OCI-LY7 (cell line): ENCODE data around the gene CDK10. TPM values are rescaled to one million over a fixed set of nuclear protein-coding genes. Genes with fewer than 3 reads are reported as not detected.

ENCODE experiments used
- BruUV-seq: library from RNA; stranded (reverse); fragments of 400-500 nt; replicated peaks from 2 replicates; lab custom pipeline; 2021; lab: Mats Ljungman, UMichigan
- CTCF ChIA-PET: fragments of 300-600 bp; sonication (Branson Sonifier 250); formaldehyde crosslinking; loops from one replicate; lab custom pipeline; 2022; ENCODE audit warnings: antibody characterized with exemption; ENCODE audit not compliant: unreplicated experiment; lab: Charles Lee
- POLR2A ChIA-PET: fragments of 300-600 bp; sonication (Branson Sonifier 250); formaldehyde crosslinking; loops from one replicate; lab custom pipeline; 2022; ENCODE audit warnings: antibody characterized with exemption; lab: Charles Lee
- DNase-seq: peaks from one replicate; pipeline ENCODE4 v3.0.0-alpha.2; 2015; ENCODE audit warnings: low spot score
- H2AFZ ChIP-seq: fragments of 200-600 bp; sonication (generic), shearing (Covaris generic); 2 replicates; pipeline ENCODE4 v1.6.1; 2014; ENCODE audit warnings: mild to moderate bottlenecking, antibody characterized with exemption, low read length, moderate library complexity
- H3K27ac ChIP-seq: fragments of 200-600 bp; sonication (generic); 2 replicates; pipeline ENCODE4 v1.5.1; 2014; ENCODE audit warnings: mixed run types, low read depth, mild to moderate bottlenecking, moderate library complexity, low read length, inconsistent platforms; ENCODE audit not compliant: poor library complexity, severe bottlenecking
- H3K36me3 ChIP-seq: fragments of 200-600 bp; sonication (generic); 2 replicates; pipeline ENCODE4 v1.6.1; 2014; ENCODE audit warnings: mild to moderate bottlenecking, antibody characterized with exemption, low read length, moderate library complexity, mixed read lengths; ENCODE audit not compliant: insufficient read depth
- H3K4me1 ChIP-seq: fragments of 200-600 bp; sonication (generic); 2 replicates; pipeline ENCODE4 v1.5.1; 2014; ENCODE audit warnings: mild to moderate bottlenecking, low read length; ENCODE audit not compliant: insufficient read depth, poor library complexity, severe bottlenecking
- H3K4me2 ChIP-seq: fragments of 200-600 bp; sonication (generic); 2 replicates; pipeline ENCODE4 v1.6.1; 2014; ENCODE audit warnings: mild to moderate bottlenecking, low read length
- H3K4me3 ChIP-seq: fragments of 200-600 bp; sonication (generic); 2 replicates; pipeline ENCODE4 v1.5.1; 2014; ENCODE audit warnings: mild to moderate bottlenecking, low read depth, low read length; ENCODE audit not compliant: poor library complexity, severe bottlenecking
- H3K79me2 ChIP-seq: fragments of 200-600 bp; sonication (generic); 2 replicates; pipeline ENCODE4 v1.6.1; 2016; ENCODE audit warnings: low read depth, mild to moderate bottlenecking, low read length, moderate library complexity, mixed read lengths; ENCODE audit not compliant: insufficient read depth
- H3K9me2 ChIP-seq: fragments of 200-600 bp; sonication (generic); 2 replicates; pipeline ENCODE4 v1.6.1; 2016; ENCODE audit warnings: mild to moderate bottlenecking, low read length, mixed read lengths; ENCODE audit not compliant: insufficient read depth
- H3K9me3 ChIP-seq: fragments of 200-600 bp; sonication (generic); 2 replicates; pipeline ENCODE4 v1.6.1; 2014; ENCODE audit warnings: mild to moderate bottlenecking, mixed run types, low read length, mixed read lengths
- H4K20me1 ChIP-seq: fragments of 200-600 bp; sonication (generic); 2 replicates; pipeline ENCODE4 v1.6.1; 2014; ENCODE audit warnings: mild to moderate bottlenecking, antibody characterized with exemption, low read length, moderate library complexity, mixed read lengths; ENCODE audit not compliant: insufficient read depth
- CTCF ChIP-seq: fragments of 200-600 bp; sonication (generic); conservative IDR thresholded peaks from 2 replicates; pipeline ENCODE4 v1.5.1; 2014; ENCODE audit warnings: mild to moderate bottlenecking, antibody characterized with exemption, low read length, moderate library complexity, mixed read lengths
- EZH2phosphoT487 ChIP-seq: fragments of 200-600 bp; sonication (generic); IDR thresholded peaks from 2 replicates; pipeline ENCODE4 v1.6.1; 2018; ENCODE audit warnings: low read depth, borderline replicate concordance, mild to moderate bottlenecking, mixed run types, antibody characterized with exemption, low read length, moderate library complexity, mixed read lengths
- intact Hi-C: fragments of 100-400 bp; cut with micrococcal nuclease; formaldehyde crosslinking; loops from one replicate; pipeline ENCODE4 v1.10.0; 2022; ENCODE audit not compliant: unreplicated experiment
- total RNA-seq, 2 experiments: library from RNA; depleted of rRNA in 1 of 2; stranded (reverse); fragments of >200 nt in 1 of 2; shearing (Covaris generic) in 1 of 2; gene quantifications; 2 replicates each; pipeline ENCODE4 v1.2.3, GENCODE V29; 2014 to 2022

The CDK10 gene
- total RNA-seq, 2 experiments from 2014 or later = 98.6 to 130 TPM

GRCh38 chr16:89720813-89721545 is 34.5 kb downstream of the CDK10 start, which contains the start of the genes VPS9D1 and ZNF276:
TSS of gene VPS9D1 (minus strand) at chr16:89720898. CDS start at chr16:89720861, 37 bp downstream.
TSS of gene ZNF276 (plus strand) at chr16:89721537. CDS start at chr16:89721641, 104 bp downstream.
- DNase-seq = peak; percentile 80
- H4K20me1 ChIP-seq = peaks cover 17% of the 10 kb centered on the region
- peak within 1 kb of the TSS; percentile 91 for H3K4me2 ChIP-seq
- no peaks in the 10 kb centered on the region for H3K9me3 ChIP-seq
- H3K4me1 ChIP-seq = peaks cover 19% of the 10 kb centered on the region
- H3K36me3 ChIP-seq = peaks cover 30% of the 10 kb centered on the region
- peak within 1 kb of the TSS; percentile 17; the same call in 1 of the 2 replicates for H2AFZ ChIP-seq
- no TSS peak for BruUV-seq
- H3K4me3 ChIP-seq = peak within 1 kb of the TSS; percentile 89
- POLR2A ChIA-PET = no interaction called here
- CTCF ChIA-PET = no interaction called here
- peaks cover 6% of the 10 kb centered on the region; the same call in 1 of the 2 replicates for H3K79me2 ChIP-seq
- no peak for TF ChIP-seq EZH2phosphoT487
- no peak for TF ChIP-seq CTCF
- H3K27ac ChIP-seq = peak within 1 kb of the TSS; percentile 57
- intact Hi-C loops = loop anchor here (1.0 to 5.0 kb wide), 2 partner anchors 21 to 196 kb away; partner anchors contain the start of gene MC1R
- H3K9me2 ChIP-seq = no peaks in the 10 kb centered on the region

GRCh38 chr16:89721546-89722391 is 35.3 kb downstream of the CDK10 start:
- H3K4me2 ChIP-seq = peak overlapping the region; percentile 91
- CTCF ChIA-PET = no interaction called here

More at GRCh38 chr16:89721546-89722391, 35.3 kb downstream of the CDK10 start:
- Histone ChIP-seq H4K20me1 (peaks cover 17% of the 10 kb centered on the region), H2AFZ (no peak overlapping the region; the same call in 1 of the 2 replicates), H3K9me2 (no peaks in the 10 kb centered on the region), H3K4me3 (peak overlapping the region; percentile 89), H3K79me2 (peaks cover 6% of the 10 kb centered on the region; the same call in 1 of the 2 replicates), H3K36me3 (peaks cover 25% of the 10 kb centered on the region), H3K9me3 (no peaks in the 10 kb centered on the region), H3K27ac (peak overlapping the region; percentile 57), H3K4me1 (peaks cover 19% of the 10 kb centered on the region)
- POLR2A ChIA-PET = no interaction called here
- no TSS peak for BruUV-seq
- no peak for TF ChIP-seq EZH2phosphoT487
- no peak for TF ChIP-seq CTCF
- peak; percentile 78 for DNase-seq
- intact Hi-C loops = loop anchor here (1.0 to 5.0 kb wide), 2 partner anchors 21 to 196 kb away; partner anchors contain the start of gene MC1R
